Stimulated activated CD4-positive, alpha-beta T cell treated with anti-CD3 and anti-CD28 coated beads, Interleukin-12 subunit alpha, Interleukin-12 subunit beta, amount 100 ng/mL, for 24 hours (primary cell): ENCODE data around the gene TM4SF5.

Experiments used
- DNase-seq, 2 experiments: peaks; one replicate each; pipeline ENCODE4 v3.0.0-alpha.2; 2020; ENCODE audit warnings: low read depth in 2 of 2

TM4SF5 gene, protein sequence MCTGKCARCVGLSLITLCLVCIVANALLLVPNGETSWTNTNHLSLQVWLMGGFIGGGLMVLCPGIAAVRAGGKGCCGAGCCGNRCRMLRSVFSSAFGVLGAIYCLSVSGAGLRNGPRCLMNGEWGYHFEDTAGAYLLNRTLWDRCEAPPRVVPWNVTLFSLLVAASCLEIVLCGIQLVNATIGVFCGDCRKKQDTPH

DNA sequence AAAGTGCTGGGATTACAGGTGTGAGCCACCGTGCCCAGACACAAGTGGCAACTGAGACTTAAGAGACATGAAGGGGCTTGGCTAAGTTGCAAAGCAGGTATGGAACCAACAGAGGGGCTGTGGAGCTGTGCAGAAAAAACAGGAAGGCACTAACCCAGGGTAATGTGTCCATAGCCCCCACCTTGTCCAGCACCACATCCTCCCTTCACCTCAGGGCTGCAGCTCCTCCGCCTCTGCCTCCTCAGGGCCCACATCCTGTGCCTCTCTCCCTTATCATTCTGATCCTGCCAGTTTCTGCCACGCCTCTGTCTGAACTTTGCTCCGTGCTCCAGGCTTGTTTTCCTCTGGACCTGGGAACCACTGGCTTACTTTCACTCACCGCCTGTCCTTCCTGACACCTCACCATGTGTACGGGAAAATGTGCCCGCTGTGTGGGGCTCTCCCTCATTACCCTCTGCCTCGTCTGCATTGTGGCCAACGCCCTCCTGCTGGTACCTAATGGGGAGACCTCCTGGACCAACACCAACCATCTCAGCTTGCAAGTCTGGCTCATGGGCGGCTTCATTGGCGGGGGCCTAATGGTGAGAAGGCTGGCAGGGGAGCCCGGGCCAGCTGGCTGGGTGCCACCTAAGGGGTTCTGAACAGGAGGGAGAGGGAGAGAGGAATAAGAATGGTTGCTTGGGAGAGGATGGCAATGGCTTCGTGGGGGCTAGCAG is at the start of gene TM4SF5:
Gene TM4SF5, plus strand, starts transcription at position 368 of the 716 bp plus-strand sequence. Its CDS starts 37 bp downstream, at position 405.
- DNase-seq: no peak

DNA sequence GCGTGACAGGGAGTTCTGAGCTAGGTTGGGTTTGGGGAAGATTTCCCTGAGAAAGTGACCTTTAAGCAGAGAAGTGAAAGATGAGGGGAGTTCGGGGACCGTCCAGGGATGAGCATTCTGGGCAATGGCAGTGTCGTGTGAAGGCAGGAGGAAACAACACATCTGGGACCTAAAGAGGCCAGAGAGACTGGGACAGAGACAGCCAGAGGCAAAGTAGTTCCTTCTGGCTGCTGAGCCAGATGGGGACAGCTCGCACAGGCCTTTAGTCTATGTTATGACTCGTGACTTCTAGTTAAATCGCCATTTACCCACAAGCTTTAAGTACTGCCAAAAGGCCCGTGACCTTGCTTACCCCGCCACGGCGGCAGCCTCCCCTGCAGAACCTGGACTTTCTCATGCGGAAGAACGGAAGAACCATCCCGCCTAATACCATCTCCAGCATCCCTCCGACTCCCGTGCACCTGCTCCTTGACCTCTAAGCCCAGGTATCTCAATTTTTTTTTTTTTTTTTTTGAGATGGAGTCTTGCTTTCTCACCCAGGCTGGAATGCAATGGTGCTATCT is 48.9 kb upstream of the TM4SF5 start:
- no peak for DNase-seq

DNA sequence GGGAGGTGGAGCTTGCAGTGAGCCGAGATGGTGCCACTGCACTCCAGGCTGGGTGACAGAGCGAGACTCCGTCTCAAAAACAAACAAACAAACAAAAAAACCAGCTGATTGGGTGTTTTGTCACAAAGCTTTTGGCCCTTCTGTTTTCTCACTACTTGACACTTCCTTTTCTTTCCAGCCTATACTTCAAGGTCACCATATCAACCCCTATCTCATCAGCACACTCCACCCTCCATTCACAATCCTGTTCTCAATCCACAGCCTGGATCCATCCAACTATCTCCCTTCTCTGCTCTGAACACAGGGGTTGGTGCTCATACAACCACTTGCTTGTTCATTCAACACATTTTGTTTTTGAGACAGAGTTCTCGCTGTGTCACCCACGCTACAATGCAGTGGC is 47.0 kb upstream of the TM4SF5 start:
- no peak for DNase-seq

DNA sequence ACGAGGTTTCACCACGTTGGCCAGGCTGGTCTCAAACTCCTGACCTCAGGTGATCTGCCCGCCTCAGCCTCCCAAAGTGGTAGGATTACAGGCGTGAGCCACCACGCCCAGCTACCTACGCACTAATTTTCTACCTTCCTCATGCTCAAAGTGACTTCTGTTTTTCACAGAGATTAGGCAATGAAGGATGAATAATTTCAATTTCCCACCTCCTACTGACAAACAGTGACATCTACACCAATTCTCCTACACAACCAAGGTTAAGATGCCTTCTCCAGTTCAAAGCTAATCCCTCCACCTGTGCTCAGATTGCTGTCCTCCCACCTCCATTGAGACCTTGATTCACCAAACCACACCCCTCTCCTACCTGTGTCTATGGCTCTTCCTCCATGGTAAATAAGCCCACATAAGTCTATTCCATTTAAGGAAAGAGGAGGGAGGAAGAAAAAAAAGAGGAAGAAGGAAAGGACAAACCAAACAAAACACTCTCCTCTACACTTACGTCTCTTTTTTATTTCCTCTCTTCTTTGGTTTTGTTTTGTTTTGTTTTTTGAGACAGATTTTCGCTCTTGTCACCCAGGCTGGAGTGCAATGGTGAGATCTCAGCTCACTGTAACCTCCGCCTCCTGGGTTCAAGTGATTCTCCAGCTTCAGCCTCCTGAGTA is 45.9 kb upstream of the TM4SF5 start:
- DNase-seq: no peak

DNA sequence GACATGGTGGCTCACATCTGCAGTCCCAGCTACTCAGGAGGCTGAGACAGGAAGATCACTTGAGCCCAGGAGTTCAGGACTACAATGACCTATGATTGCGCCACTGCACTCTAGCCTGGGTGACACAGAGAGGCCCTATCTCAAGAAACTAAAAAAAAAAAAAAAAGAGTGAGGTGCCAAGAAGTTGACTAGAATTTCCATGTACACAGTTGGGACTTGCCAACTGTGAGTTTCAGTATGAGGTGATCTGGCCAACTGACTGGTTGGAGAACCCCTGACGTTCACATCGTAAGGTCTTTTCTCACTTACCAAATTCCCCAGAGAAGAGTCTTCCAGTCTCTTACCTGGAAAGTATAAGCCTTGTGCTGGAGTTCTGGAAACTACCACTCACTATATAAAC is 43.6 kb upstream of the TM4SF5 start:
- no peak for DNase-seq

DNA sequence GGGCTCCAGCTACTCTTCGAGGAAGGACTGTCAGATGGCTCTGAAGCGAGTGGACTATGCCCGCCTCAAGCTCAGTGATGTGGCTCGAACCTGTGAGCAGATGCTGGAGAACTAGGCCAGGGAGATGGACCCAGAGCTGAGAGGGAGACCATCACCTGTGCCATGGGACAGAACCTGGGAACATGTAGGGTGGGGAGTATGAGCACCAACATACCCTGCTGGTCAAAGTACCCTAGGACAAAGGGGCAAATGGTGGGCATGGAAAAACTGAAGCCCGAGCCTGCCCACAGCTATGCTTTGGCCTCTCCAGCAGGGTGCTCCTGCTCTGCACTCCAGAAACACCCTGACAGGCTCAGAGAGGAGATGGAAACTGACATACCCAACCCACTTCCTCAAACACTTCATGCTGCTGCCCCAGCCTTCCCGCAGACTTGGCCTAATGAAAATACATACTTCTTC is 38.6 kb upstream of the TM4SF5 start:
- no peak for DNase-seq

DNA sequence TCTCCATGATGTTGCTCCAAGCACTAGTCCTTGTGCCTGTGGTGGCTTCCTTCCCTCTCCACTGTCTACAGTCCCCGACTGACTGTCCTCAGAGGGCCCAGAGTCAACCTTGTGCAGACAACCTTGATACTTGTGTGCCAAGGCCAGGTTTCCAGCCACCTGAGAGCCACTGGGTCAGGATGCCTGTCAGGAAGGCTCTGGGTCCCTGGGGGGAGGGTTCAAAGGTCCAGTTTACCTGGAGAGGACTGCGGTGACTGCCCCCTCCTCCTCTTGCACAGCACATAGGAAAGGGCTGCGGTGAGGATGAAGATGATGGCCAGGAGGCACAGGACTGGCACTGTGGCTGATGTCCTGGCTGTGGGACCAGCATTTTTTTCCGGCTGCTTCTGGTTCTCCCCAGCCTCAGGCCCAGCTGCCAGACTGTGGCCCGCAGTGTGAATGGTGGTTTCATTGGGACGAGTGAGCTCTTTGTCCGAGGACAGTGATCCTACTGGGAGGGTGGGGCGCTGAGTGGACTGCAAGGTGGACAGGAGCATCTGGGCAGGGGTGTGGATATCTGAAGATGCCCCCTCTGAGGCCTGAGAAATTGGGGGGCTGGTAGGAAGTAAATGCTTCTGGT is 36.7 kb upstream of the TM4SF5 start:
- no peak for DNase-seq

DNA sequence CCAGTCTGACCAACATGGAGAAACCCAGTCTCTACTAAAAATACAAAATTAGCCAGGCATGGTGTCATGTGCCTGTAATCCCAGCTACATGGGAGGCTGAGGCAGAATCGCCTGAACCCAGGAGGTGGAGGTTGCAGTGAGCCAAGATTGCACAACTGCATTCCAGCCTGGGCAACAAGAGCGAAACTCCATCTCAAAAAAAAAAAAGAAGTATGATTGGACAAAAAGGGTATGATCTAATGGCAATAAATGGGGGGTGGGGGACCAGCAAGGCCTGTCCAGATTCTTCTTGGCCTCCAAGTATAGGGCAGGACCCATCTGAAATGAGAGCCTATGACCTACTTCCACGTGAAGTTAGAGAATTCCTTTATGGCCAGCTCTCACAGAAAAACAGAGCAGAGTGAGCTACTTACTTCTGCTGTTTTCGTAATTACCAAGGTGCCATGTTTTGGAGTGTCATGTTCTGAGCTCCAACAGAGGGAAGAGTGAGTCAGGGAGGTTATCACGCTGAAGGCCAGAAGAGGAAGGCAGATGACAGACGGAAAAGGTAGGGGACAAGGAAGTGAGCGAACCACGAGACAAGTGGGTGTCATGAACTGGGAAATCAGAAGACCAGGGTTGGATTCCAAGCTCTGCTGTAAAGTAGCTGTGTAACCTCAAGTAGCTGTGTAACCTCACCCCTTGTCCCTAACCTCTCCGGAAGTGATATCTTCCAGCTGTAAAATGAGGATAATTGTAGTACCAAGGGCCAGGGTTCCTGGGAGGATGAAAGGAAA is 35.6 kb upstream of the TM4SF5 start:
- DNase-seq: no peak

DNA sequence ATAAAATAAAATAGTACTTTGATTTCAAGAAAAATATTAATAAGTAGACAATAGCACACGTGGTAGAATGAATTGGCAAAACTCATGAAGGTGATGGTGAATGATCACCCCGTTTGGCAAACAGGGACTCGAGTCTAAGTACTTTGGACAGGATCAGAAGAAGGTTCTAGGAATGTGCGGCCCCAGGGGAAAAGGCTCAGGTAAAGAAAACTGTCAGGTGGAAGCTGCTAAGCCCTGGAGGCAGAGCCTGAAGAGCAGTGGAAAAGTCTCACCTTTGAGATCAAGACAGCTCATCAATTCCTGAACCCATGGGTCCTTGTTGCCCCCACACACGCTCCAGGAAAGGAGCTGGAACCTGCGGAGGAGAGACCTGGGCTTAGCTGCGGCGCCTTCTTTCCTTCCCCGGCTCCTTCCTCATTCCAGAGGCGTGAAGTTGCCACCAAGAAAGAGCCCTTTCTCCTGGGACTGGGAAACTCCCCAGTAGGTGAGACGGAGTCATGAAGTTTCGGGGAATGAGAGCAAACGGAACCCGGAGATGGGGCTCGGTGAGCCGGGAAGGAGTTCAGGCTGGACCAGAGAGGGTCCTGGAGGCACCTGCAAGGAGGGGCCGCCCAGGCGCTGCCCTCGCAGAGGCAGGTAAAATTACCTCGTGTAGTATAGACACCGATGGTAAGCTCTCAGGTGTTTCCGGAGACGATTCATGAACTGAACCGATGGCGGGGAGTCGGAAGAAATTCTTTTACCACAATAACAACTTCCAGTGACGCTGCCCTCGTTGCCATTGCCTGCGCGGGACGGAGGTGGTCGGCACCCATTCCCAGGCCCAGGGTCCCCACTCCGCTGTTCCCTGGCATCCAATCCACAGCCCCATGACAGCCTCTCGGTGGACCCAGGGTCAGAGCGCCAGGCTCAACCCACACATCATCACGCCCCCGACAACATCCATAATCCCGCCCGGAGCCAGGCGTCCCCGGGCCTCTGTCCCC is 33.3 kb upstream of the TM4SF5 start:
- no peak for DNase-seq

DNA sequence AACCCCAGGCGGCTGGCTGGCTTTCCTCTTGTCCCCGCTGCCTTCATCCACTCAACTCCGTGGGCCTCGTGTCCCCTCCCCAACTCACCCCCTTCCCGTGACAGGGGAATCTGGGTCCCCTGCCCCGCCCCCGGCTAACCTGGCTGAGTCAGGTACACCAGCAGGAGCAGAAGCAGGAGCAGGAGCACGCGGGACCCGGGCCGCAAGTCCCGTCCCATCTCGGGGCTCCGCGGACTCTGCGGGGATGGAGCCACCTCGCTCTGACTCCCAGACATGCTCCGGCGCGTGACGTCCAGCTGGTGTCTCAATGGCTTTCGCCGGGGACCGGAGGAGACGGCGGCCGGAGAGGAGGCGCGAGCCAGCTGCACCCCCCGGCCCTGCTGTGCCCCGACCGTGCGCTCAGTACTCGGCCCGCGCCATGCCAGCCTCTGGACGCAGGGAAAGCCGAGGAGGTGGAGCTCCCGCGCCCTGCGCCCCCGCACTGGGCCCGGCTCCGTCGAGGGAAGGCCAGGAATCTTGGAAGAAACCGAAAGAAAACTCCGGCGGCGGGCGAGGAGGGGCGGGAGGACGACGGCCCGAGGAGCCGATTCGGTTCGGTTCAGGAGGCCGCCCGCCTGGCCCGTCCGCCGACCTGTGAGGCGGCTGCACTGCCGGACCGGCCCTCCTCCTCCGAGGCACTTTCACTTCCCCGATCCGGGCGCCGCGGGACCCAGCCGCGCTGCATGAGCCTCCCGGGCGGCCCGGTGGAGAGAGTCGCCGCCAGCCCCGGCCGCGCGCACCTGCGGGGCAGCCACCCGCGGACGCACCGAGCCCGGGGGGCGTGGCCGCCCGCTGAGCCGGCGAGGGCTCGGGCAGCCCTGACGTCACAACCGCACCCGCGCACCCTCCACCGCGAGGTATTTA is 32.3 kb upstream of the TM4SF5 start, which contains the start of the genes CXCL16 and ZMYND15:
Gene CXCL16, minus strand, starts transcription at position 807 of the 903 bp plus-strand sequence. Its CDS starts 589 bp downstream, at position 218.
Gene ZMYND15, plus strand, starts transcription at position 712 of the 903 bp plus-strand sequence. CDS start 716 bp downstream, outside the sequence.
- peak in 1 of 2 experiments; percentile 38 for DNase-seq

DNA sequence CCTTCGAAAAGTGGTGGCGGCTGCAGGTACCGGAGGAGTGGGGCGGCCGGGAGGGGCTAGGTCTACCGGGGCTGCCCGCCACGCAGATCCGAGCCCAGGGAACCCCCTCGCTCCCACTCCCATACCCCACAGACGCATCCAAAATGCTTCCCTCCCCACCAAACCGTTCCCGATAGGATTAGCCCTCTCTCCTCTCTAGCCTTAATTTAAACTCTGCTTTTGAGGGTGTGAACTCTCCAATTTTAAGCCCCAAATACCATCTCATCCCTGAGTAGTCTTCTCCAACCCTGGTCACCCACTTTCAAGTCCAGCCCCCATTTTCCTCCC is 31.7 kb upstream of the TM4SF5 start:
- no peak for DNase-seq

DNA sequence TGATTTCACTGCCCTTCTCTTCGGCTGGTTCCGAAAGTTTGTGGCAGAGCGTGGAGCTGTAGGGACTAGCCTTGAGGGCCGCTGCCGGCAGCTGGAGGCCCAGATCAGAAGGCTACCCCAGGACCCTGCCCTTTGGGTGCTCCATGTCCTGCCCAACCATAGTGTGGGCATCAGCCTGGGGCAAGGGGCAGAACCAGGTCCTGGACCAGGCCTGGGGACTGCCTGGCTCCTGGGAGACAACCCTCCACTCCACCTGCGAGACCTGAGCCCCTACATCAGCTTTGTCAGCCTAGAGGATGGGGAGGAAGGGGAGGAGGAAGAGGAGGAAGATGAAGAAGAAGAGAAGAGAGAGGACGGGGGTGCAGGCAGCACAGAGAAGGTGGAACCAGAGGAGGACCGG is 31.1 kb upstream of the TM4SF5 start:
- no peak for DNase-seq

DNA sequence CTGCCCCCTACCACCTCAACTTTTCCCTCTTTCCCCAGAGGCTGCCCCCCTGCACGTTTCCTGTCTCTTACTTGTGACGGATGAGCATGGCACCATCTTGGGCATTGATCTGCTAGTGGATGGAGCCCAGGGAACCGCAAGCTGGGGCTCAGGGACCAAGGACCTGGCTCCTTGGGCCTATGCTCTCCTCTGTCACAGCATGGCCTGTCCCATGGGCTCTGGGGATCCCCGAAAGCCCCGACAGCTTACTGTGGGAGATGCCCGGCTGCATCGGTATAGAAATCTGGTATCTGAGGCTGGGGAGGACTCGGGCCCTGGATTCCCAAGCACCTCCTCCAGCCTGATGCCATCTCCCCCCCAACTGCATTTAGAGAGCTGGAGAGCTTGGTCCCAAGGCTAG is 30.1 kb upstream of the TM4SF5 start:
- DNase-seq: no peak

DNA sequence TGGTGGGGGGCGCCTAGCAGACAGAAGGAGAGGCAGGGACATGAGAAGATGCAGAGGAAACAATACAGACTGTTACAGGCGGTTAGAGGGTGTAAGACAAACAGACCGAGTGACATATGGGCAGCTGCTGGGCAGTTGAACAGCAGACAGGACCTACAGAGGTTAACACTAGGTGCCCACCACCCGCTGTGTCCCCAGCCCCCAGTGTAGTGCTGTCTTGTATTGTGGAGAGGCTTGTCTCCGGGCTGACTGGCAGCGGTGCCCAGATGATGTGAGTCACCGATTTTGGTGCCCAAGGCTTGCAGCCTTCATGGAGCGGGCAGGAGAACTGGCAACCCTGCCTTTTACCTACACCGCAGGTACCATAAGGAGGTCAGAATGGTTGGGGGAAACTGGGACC is 29.6 kb upstream of the TM4SF5 start:
- no peak for DNase-seq

DNA sequence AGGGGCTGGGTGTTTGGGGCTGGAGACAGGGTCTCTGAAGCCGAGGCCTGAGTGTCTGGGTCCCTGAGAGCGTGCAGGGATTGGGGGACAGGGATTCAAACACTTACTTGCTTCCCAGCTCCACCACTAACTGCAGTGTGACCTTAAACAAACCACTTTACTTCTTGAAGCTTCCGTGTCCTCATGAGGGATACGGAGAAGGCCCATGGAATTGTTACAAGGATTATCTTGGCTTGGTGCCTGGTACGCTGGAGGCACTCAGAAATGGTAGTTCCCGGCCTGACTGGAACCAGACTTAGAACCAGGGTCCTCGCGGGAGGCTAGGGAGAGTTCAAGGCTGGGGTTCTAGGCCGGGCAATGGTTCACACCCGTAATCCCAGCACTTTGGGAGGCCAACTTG is 29.1 kb upstream of the TM4SF5 start:
- DNase-seq: no peak

DNA sequence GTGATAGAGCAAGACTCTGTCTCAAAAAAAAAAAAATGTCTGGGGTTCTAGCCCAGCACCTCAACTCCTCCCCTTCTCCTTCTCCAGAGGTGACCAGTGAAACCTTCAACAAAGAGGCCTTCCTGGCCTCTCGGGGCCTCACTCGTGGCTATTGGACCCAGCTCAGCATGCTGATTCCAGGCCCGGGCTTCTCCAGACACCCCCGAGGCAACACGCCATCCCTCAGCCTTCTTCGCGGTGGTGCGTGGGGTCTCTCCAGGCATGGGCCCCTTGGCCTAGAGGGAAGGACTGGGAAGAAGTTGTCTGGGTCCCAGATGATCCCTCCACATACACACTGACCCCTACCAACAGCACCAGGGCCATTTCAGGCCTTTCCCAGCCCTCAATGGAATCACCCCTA is 28.5 kb upstream of the TM4SF5 start:
- DNase-seq: no peak

DNA sequence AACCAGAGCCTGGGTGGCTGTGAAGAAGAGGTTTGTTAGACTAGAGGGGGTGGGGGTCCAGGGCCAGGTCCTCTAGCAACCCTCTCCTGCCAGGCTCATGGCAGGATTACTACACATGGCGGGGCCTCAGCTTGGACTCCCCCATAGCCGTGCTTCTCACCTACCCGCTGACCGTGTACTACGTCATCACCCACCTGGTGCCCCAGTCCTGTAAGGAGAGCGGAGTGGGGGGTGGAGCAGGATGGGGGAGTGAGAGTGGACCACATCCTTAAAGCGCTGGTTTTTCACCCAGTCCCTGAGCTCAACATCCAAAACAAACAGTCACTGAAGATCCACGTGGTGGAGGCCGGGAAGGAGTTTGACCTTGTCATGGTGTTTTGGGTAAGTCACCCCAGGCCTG is 27.8 kb upstream of the TM4SF5 start:
- DNase-seq: no peak

DNA sequence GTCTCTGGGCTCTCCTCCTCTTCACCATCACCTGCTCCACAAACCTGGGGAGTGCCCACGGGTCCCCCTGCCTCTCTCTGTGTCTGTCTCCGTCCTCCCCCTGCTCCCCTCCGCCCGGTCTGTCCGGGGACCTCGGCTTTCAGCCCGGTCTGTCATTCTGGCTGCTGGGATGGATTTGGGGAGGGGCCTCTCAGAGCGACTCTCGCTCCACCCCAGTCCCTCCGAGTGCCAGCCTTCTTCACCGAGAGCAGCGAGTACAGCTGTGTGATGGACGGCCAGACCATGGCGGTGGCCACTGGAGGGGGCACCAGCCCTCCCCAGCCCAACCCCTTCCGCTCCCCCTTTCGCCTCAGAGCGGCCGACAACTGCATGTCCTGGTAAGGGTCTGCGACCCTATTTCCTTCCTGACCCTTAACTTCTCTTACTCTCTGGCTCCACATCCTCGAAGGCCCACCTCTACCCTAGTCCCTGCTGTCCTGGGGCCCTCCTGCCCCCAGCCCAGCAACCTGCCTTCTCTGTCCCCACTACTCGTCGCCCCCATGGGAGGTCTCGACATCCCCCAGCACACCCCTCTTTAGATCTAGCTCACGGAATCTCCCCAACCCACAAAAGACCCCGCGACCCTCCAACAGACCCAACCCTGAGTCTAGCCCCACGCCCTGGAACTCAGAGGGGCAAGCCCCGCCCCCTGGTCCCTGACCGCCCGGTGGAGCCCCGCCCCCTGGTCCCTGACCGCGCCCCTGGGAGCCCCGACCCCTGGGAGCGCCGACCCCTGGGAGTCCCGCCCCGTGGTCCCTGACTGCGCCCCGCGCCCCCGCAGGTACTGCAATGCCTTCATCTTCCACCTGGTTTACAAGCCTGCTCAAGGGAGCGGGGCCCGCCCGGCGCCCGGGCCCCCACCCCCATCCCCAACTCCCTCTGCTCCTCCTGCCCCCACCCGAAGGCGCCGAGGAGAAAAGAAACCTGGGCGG is 26.4 kb upstream of the TM4SF5 start:
- no peak for DNase-seq
